Measurements from ENCODE around the gene KRT5. TPM values are rescaled to one million over a fixed set of nuclear protein-coding genes. Genes with fewer than 3 reads are reported as not detected.

KRT5 gene
- total RNA-seq, 2 donors from 2014 or later: 0.52 to 2.0 TPM

DNA sequence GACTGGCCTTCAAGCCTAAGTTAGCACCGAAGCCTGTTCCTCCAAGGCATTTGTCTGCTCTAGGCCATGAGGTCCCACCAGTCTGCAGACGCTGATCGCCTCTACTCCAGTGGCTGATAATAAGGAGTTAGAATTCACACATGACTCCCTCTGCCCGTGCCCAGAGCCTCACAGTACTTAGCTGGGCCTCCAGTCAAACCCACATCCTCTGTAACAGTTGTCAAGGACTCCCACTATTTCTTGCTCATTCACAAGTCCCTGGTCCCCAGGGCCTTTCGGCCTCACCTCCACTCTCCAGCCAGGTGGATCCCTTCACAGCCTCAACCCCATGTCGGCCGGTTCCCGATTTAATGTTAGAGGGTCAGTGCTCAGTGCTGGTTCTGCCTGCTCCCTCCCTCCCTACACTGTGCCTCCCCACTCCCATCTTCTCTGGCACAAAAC lies 6.3 kb upstream of the KRT5 start:
- TF ChIP-seq CTCF (IDR thresholded peaks at IDR 0.05): no peak
- TF ChIP-seq POLR2A (IDR thresholded peaks at IDR 0.05): no peak
- DNase-seq (peak in 1 of 4 donors; percentile 4), ATAC-seq (no peak)
- Histone ChIP-seq H3K4me1 (peaks cover 25% of the 10 kb centered on the region), H3K4me3 (no peak overlapping the region), H3K36me3 (replicated peaks in 1 of 2; ENCODE audit: insufficient read depth in 1 of 2, low read depth in 2 of 2) (no peaks in the 10 kb centered on the region), H3K9me3 (no peaks in the 10 kb centered on the region), H3K27me3 (no peaks in the 10 kb centered on the region), H3K27ac (no peak overlapping the region)
- intact Hi-C loops (cut with DNase I): no loop called here
- WGBS, 2 donors: 81 to 83% methylated on average over 8 of the region's 8 CpGs

DNA sequence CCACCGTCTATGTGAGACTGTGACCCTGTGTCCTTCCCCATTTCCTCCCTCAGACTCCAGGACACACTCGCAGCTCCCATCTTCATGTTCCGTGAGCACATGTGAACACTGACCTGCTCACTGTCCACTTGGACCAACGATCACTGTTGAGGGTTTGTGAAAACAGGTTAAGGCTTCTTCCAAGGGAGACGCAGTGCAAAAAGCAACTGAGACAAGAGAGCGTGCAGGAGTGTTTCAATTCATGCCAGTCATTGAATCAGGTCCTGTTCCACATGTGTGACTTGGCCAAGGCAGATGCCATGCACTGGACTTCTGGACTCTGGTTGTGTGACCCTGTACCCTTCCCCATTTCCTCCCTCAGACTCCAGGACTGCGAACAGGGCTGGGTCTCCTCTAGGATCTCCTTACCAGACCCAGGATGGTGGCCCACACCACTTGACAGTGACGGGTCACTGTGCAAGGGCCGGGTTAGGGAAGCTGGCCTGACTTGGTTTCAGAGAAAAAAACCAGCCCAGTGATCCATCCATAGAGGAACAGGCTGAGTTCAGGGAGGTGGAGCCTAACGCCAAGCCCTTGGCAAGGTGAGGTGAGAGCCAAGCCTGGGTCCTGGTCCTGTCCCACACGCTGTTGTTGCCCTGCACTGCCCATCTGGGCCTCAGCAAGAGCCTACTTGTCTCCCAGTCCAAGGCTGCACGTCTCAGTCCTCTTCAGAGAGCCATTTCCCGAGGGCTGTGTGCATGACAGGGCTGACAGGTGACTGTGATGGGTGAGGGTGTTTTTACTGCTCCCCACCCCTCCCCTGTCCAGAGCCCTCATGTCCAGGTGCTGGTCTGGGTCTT lies 5.7 kb upstream of the KRT5 start:
- no peak for TF ChIP-seq POLR2A (IDR thresholded peaks at IDR 0.05)
- TF ChIP-seq CTCF (IDR thresholded peaks at IDR 0.05): no peak
- Histone ChIP-seq H3K4me3 (no peak overlapping the region), H3K36me3 (replicated peaks in 1 of 2; ENCODE audit: insufficient read depth in 1 of 2, low read depth in 2 of 2) (no peaks in the 10 kb centered on the region), H3K4me1 (peaks cover 31% of the 10 kb centered on the region), H3K9me3 (no peaks in the 10 kb centered on the region), H3K27ac (no peak overlapping the region), H3K27me3 (no peaks in the 10 kb centered on the region)
- ATAC-seq (no peak), DNase-seq (peak in 1 of 4 donors; percentile 5)
- WGBS, 2 donors: 76 to 77% methylated on average over 10 to 13 of the region's 13 CpGs
- intact Hi-C loops (cut with DNase I): no loop called here

GRCh38 chr12:52524898-52525591 lies 4.9 kb upstream of the KRT5 start:
- H3K9me3 ChIP-seq: no peaks in the 10 kb centered on the region
- no peak for TF ChIP-seq POLR2A (IDR thresholded peaks at IDR 0.05)
- TF ChIP-seq CTCF (IDR thresholded peaks at IDR 0.05): no peak
- H3K27me3 ChIP-seq: no peaks in the 10 kb centered on the region
- ATAC-seq (no peak), DNase-seq (peak in 1 of 4 donors; percentile 1)
- peaks cover 36% of the 10 kb centered on the region for H3K4me1 ChIP-seq
- H3K4me3 ChIP-seq: no peak overlapping the region
- no peaks in the 10 kb centered on the region for H3K36me3 ChIP-seq (replicated peaks in 1 of 2; ENCODE audit: insufficient read depth in 1 of 2, low read depth in 2 of 2)
- WGBS, 2 donors: 84 to 88% methylated on average over 5 of the region's 5 CpGs
- H3K27ac ChIP-seq: no peak overlapping the region
- intact Hi-C loops (cut with DNase I): no loop called here

DNA sequence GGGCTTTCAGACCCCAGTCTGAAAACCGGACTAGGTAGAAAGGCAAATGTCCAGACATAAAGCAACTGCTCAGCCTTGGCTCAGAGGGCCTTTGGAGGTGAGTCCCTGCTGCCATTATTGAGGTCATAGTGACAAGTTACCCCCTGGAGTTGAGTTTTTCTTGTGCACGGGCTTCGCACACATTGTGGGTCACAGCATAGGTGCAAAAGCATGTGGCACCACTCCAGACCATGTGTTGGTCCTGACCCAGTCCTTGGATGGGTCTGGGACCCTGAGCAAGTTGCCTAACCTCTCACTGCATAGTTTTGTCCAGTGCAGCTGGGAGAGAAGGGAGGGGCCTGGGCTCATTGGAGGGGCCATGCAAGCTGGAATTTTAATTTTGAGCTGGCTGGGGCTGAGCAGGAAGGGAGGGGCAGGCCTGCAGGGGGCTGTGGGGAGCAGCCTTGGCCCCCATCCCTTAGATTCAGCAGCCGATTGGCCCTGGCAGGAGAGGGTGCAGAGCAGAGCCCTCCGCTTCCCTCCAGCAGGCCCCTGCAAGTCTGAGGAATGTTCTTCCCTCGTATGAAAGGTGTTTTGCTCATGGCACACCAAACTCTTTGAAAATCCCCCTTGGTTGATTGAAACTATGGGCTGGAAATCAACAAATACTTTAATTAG lies 4.2 kb upstream of the KRT5 start:
- no peaks in the 10 kb centered on the region for H3K27me3 ChIP-seq
- H3K4me3 ChIP-seq: no peak overlapping the region
- no peak overlapping the region for H3K27ac ChIP-seq
- no peak for TF ChIP-seq POLR2A (IDR thresholded peaks at IDR 0.05)
- TF ChIP-seq CTCF (IDR thresholded peaks at IDR 0.05): no peak
- DNase-seq (no peak), ATAC-seq (no peak)
- 75 to 78% methylated on average over 6 of the region's 6 CpGs for WGBS, 2 donors
- peaks cover 36% of the 10 kb centered on the region for H3K4me1 ChIP-seq
- H3K36me3 ChIP-seq (replicated peaks in 1 of 2; ENCODE audit: insufficient read depth in 1 of 2, low read depth in 2 of 2): no peaks in the 10 kb centered on the region
- H3K9me3 ChIP-seq: no peaks in the 10 kb centered on the region
- intact Hi-C loops (cut with DNase I): no loop called here

Measured in body of pancreas (tissue), 4 donors.